8988T (cell line): ENCODE data around the gene ARHGAP26.

Source experiments
- DNase-seq: peaks from one replicate; pipeline ENCODE4 v3.0.0; 2011

Gene ARHGAP26

GRCh38 chr5:143026380-143026779 is 256.2 kb downstream of the ARHGAP26 start:
- DNase-seq: no peak

GRCh38 chr5:143029293-143029692 is 259.1 kb downstream of the ARHGAP26 start:
- no peak for DNase-seq

GRCh38 chr5:143030349-143030748 is 260.2 kb downstream of the ARHGAP26 start:
- DNase-seq: no peak

GRCh38 chr5:143031781-143032580 is 261.8 kb downstream of the ARHGAP26 start:
- no peak for DNase-seq

- no peak for DNase-seq
Observed at GRCh38 chr5:143032581-143032836, 262.3 kb downstream of the ARHGAP26 start.

GRCh38 chr5:143033535-143034250 is 263.5 kb downstream of the ARHGAP26 start:
- DNase-seq: peak; percentile 20

GRCh38 chr5:143036146-143036927 is 266.2 kb downstream of the ARHGAP26 start:
- DNase-seq: no peak

GRCh38 chr5:143037071-143037470 is 266.9 kb downstream of the ARHGAP26 start:
- no peak for DNase-seq

- no peak for DNase-seq
Observed at GRCh38 chr5:143037708-143038107, 267.5 kb downstream of the ARHGAP26 start.

GRCh38 chr5:143040622-143041021 is 270.4 kb downstream of the ARHGAP26 start:
- DNase-seq: no peak

GRCh38 chr5:143041461-143041860 is 271.3 kb downstream of the ARHGAP26 start:
- no peak for DNase-seq

- no peak for DNase-seq
Observed at GRCh38 chr5:143041972-143042770, 272.0 kb downstream of the ARHGAP26 start.

- DNase-seq: no peak
Observed at GRCh38 chr5:143044265-143044664, 274.1 kb downstream of the ARHGAP26 start.

GRCh38 chr5:143045062-143045461 is 274.9 kb downstream of the ARHGAP26 start:
- no peak for DNase-seq

- no peak for DNase-seq
Observed at GRCh38 chr5:143046314-143046713, 276.1 kb downstream of the ARHGAP26 start.

- DNase-seq: no peak
Observed at GRCh38 chr5:143047091-143047490, 276.9 kb downstream of the ARHGAP26 start.

GRCh38 chr5:143050183-143050582 is 280.0 kb downstream of the ARHGAP26 start:
- DNase-seq: no peak

GRCh38 chr5:143051244-143052058 is 281.3 kb downstream of the ARHGAP26 start:
- DNase-seq: no peak

- DNase-seq: no peak
Observed at GRCh38 chr5:143052967-143053682, 282.9 kb downstream of the ARHGAP26 start.

GRCh38 chr5:143053780-143054179 is 283.6 kb downstream of the ARHGAP26 start:
- DNase-seq: no peak

GRCh38 chr5:143054480-143054941 is 284.3 kb downstream of the ARHGAP26 start:
- DNase-seq: no peak
